Suprapubic skin (tissue), 4 donors: ENCODE measurements around the gene NNT. TPM values are rescaled to one million over a fixed set of nuclear protein-coding genes. Genes with fewer than 3 reads are reported as not detected.
A peak's percentile ranks its signal among the peaks of the same experiment; 100 is the strongest.

Experiments
- DNase-seq, 2 donors: peaks; one replicate each; pipeline ENCODE4 v3.0.0-alpha.2; 2019; ENCODE audit warnings: low spot score in 2 of 2
- H3K27ac ChIP-seq: fragments of 200-600 bp; sonication (generic); one replicate; pipeline ENCODE4 v1.5.1; 2019
- H3K27me3 ChIP-seq: fragments of 200-600 bp; sonication (generic); one replicate; pipeline ENCODE4 v1.5.1; 2019
- H3K36me3 ChIP-seq: fragments of 200-600 bp; sonication (generic); one replicate; pipeline ENCODE4 v1.5.1; 2019
- H3K4me1 ChIP-seq: fragments of 200-600 bp; sonication (generic); one replicate; pipeline ENCODE4 v1.5.1; 2019
- H3K4me3 ChIP-seq: fragments of 200-600 bp; sonication (generic); one replicate; pipeline ENCODE4 v1.5.1; 2019; ENCODE audit warnings: mild to moderate bottlenecking
- H3K9me3 ChIP-seq: fragments of 200-600 bp; sonication (generic); one replicate; pipeline ENCODE4 v1.5.1; 2019
- EP300 ChIP-seq: sonication (generic); formaldehyde crosslinking; IDR thresholded peaks from one replicate; pipeline ENCODE4 v1.6.1; 2017; ENCODE audit warnings: antibody characterized with exemption
- POLR2A ChIP-seq, 2 donors: fragments of 450-650 bp; IDR thresholded peaks; one replicate each; pipeline ENCODE4 v1.6.1; 2017; ENCODE audit warnings: antibody characterized with exemption in 2 of 2, mild to moderate bottlenecking in 2 of 2, moderate library complexity in 2 of 2
- POLR2AphosphoS5 ChIP-seq, 3 donors: sonication (generic); formaldehyde crosslinking; IDR thresholded peaks; one replicate each; pipeline ENCODE4 v1.6.1; 2017; ENCODE audit warnings: antibody characterized with exemption in 3 of 3
- WGBS: methylation state at CpG from one replicate; pipeline ENCODE4 v1.1.5; 2018; 5-methylcytosine and 5-hydroxymethylcytosine counted together
- total RNA-seq, 4 donors: library from RNA; depleted of rRNA; stranded (reverse); fragments of >200 nt; gene quantifications; one replicate each; pipeline ENCODE4 v1.1.0, GENCODE V29; 2016
- TF ChIP-seq, protein P1 (sequence below), 2 donors: fragments of 200-600 bp in 1 of 2; fragments of 450-650 bp in 1 of 2; sonication (generic) in 1 of 2; IDR thresholded peaks; one replicate each; pipeline ENCODE4 v1.5.1; 2016 to 2019; ENCODE audit warnings: antibody characterized with exemption in 2 of 2, mild to moderate bottlenecking in 1 of 2, moderate library complexity in 1 of 2

The NNT gene
- total RNA-seq, 4 donors from 2014 or later = 23.9 to 38.3 (median 32.7) TPM

DNA sequence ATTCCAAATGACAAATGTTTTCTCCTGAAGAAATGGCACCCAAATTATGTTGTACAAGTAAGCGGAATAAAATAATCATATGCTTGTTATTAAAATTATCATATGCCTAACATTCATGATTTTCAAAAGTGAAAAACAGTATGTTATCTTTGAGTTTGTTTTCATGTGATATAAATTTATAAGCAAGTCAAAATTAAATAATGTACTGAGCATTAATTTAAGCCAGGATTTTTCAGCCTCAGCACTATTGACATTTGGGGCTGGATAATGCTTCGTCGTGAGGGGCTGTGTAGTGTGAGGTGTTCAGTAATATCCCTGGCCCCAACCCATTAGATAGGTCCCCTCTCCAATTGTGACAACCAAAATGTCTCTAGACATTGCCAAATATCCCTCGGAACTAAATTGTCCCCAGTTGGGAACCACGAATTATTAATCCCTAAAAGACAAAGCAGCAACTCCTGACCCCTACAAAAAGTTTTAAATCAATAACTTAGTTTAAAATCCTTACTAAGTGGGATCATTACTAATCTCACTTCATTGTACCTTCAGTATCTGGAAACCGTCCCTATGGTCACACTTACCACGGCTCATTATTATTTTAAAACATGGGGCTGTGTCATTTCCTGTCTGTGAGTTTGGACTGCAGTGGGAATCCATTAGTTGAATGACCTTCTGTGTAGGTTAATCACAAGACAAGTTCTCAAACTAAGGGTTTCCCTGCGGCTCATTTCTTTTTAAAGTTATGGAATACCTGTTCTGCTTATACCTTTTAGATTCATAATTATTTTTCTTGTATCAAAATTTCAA, 1.3 kb upstream of the NNT start:
- H3K27me3 ChIP-seq = no peaks in the 10 kb centered on the region
- no peaks in the 10 kb centered on the region for H3K36me3 ChIP-seq
- H3K4me1 ChIP-seq = peaks cover 33% of the 10 kb centered on the region
- H3K27ac ChIP-seq = peak overlapping the region; percentile 90
- TF ChIP-seq POLR2A (IDR thresholded peaks at IDR 0.05) = no peak
- no peak for TF ChIP-seq EP300
- TF ChIP-seq, protein P1, sequence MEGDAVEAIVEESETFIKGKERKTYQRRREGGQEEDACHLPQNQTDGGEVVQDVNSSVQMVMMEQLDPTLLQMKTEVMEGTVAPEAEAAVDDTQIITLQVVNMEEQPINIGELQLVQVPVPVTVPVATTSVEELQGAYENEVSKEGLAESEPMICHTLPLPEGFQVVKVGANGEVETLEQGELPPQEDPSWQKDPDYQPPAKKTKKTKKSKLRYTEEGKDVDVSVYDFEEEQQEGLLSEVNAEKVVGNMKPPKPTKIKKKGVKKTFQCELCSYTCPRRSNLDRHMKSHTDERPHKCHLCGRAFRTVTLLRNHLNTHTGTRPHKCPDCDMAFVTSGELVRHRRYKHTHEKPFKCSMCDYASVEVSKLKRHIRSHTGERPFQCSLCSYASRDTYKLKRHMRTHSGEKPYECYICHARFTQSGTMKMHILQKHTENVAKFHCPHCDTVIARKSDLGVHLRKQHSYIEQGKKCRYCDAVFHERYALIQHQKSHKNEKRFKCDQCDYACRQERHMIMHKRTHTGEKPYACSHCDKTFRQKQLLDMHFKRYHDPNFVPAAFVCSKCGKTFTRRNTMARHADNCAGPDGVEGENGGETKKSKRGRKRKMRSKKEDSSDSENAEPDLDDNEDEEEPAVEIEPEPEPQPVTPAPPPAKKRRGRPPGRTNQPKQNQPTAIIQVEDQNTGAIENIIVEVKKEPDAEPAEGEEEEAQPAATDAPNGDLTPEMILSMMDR (IDR thresholded peaks at IDR 0.05) = no peak
- TF ChIP-seq POLR2AphosphoS5 (IDR thresholded peaks at IDR 0.05) = no peak
- no peak for DNase-seq
- WGBS = 61% methylated on average over 8 of the region's 8 CpGs
- H3K9me3 ChIP-seq = no peaks in the 10 kb centered on the region
- H3K4me3 ChIP-seq = peak overlapping the region; percentile 82

DNA sequence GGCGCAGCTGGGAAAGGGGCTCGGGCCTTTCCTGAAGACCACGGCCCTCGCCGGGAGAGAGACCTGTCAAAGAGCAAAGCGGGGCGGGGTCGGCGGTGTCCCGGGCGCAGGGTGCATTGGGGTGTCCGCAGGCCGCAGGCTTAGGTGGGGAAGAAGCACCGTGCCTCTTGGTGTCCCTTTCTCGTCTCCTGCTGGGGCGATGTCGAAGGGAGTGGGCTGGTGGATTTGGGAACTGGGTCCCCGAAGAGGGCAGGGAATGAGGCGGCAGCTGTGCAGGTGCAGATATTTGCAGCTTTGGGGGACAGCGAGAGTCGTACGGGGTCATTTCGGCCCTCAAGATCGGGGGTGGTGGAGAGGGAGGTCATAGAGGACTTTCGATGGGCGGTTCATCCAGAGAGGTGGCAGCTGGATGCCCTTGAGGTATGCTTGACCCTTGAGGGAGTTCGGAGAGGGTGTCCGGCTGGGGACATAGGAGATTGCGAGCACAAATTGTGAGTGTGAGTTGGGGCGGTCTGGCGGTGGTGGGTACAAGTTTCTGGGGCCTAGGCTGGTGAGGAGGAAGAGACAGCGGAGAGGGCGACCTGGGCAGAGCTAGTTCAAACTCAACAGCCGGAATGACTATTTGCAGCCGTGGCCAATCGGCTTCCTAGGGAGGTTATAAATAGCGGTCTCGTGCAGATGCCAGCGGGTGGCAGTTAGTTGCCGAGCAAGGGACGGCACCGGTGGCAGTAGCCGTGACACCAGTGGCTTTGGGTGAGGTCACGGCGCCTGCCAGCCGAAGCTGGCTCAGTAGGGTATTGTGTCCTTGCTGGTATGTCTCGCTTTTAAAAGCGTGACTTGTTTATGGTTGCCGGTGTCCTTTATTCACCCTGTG, 601 bp downstream of the NNT start:
- Histone ChIP-seq H3K27ac (peak overlapping the region; percentile 90), H3K9me3 (no peaks in the 10 kb centered on the region), H3K4me3 (peak overlapping the region; percentile 82), H3K27me3 (no peaks in the 10 kb centered on the region), H3K36me3 (no peaks in the 10 kb centered on the region), H3K4me1 (peaks cover 33% of the 10 kb centered on the region)
- TF ChIP-seq, protein P1 (IDR thresholded peaks at IDR 0.05) = no peak
- TF ChIP-seq POLR2A (IDR thresholded peaks at IDR 0.05) (no peak), EP300 (no peak), POLR2AphosphoS5 (IDR thresholded peaks at IDR 0.05) (no peak)
- WGBS = 1% methylated on average over 15 of the region's 49 CpGs
- peak; percentile 76 to 85 for DNase-seq

DNA sequence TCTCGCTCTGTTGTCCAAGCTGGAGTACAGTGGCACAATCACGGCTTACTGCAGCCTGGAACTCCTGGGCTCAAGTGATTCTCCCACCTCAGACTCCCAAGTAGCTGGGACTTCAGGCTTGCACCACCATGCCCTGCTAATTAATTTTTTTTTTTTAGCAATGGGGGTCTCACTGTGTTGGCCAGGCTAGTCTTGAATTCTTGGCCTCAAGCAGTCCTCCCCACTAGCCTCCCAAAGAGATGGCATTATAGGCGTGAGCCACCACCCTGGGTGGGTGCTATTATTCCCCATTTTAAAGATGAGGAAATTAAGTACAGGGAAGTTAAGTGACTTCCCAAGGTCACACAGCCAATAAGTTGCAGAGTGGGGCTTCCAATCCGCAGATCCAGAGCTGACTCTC, 1.7 kb downstream of the NNT start:
- Histone ChIP-seq H3K27me3 (no peaks in the 10 kb centered on the region), H3K9me3 (no peaks in the 10 kb centered on the region), H3K4me3 (no peak overlapping the region), H3K4me1 (peaks cover 33% of the 10 kb centered on the region), H3K36me3 (peaks cover 3% of the 10 kb centered on the region), H3K27ac (no peak overlapping the region)
- WGBS = 94% methylated on average over 4 of the region's 4 CpGs
- DNase-seq = no peak
- TF ChIP-seq, protein P1 (IDR thresholded peaks at IDR 0.05) = no peak
- no peak for TF ChIP-seq POLR2A (IDR thresholded peaks at IDR 0.05)
- TF ChIP-seq EP300 = no peak
- TF ChIP-seq POLR2AphosphoS5 (IDR thresholded peaks at IDR 0.05) = no peak

DNA sequence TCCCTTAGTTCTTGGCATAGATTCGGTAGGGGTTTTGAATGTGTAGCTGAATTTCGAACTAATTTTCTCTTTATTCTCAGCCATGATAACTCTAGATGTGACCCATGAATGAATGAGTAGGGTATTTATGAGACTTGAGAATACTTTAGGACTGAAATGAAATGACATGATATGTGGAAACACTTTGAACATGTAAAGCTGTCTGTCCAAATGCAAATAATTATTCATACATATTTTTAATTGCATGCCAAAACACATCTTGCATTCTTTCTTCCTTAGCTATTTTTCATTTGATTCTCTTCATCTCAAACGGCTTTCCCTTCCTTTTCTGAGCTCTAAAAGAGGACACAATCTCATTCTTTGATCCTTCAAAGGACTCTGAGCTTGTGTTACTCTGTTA, 3.4 kb downstream of the NNT start:
- Histone ChIP-seq H3K9me3 (no peaks in the 10 kb centered on the region), H3K36me3 (peaks cover 14% of the 10 kb centered on the region), H3K4me1 (peaks cover 30% of the 10 kb centered on the region), H3K27me3 (no peaks in the 10 kb centered on the region), H3K27ac (no peak overlapping the region), H3K4me3 (no peak overlapping the region)
- DNase-seq = no peak
- no peak for TF ChIP-seq EP300
- no peak for TF ChIP-seq POLR2AphosphoS5 (IDR thresholded peaks at IDR 0.05)
- TF ChIP-seq POLR2A (IDR thresholded peaks at IDR 0.05) = no peak
- TF ChIP-seq, protein P1 (IDR thresholded peaks at IDR 0.05) = no peak
- WGBS = 41% methylated on average over 3 of the region's 3 CpGs

DNA sequence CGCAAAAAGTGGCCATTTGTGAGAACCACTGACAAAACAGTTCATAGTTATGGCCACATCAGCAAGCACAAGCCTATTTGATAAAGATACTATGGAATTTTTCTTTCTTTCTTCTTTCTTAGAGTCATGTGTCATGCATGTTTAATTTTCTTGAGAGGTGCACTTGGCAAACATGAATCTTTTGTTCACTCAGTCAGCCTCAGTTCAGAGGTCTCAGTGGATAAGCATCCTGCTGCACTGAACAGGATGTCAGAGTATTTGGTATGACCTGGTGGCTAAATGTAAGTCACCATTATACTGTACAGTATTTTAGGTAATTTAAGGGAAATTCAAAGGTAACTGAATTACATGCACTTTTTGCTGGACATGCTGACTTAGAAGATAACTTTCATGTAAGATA, 5.4 kb downstream of the NNT start:
- 91% methylated on average over 1 of the region's 1 CpG for WGBS
- Histone ChIP-seq H3K27me3 (no peaks in the 10 kb centered on the region), H3K4me1 (peaks cover 19% of the 10 kb centered on the region), H3K4me3 (no peak overlapping the region), H3K27ac (no peak overlapping the region), H3K9me3 (no peaks in the 10 kb centered on the region), H3K36me3 (peaks cover 31% of the 10 kb centered on the region)
- DNase-seq = no peak
- TF ChIP-seq, protein P1 (IDR thresholded peaks at IDR 0.05) = no peak
- TF ChIP-seq POLR2AphosphoS5 (IDR thresholded peaks at IDR 0.05) (no peak), EP300 (no peak), POLR2A (IDR thresholded peaks at IDR 0.05) (no peak)
